Stimulated activated CD8-positive, alpha-beta memory T cell treated with anti-CD3 and anti-CD28 coated beads, Interleukin-15, amount 100 ng/mL, for 4 hours (primary cell): Measurements from ENCODE around the gene SERPINB5.

ENCODE experiments used
- DNase-seq, 2 donors: peaks; one replicate each; pipeline ENCODE4 v3.0.0-alpha.2; 2020; ENCODE audit warnings: low read depth in 2 of 2

SERPINB5 gene

DNA sequence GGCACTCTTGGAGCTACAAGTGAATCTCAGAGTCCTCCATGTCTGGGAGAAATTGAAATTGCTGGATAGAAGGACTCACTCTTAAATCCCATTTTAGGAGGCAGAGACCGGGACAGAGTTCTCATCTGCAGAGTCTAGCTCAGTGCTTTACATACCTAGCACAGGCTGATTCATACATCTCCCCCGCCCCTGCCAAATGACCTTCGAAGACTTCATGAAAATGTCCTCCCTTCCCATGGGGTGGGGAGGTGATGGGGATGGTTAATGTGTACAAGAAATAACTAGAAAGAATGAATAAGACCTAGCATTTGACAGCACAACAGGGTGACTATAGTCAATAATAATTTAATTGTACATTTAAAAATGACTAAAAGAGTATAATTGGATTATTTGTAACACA, 8.2 kb upstream of the SERPINB5 start:
- DNase-seq = no peak

DNA sequence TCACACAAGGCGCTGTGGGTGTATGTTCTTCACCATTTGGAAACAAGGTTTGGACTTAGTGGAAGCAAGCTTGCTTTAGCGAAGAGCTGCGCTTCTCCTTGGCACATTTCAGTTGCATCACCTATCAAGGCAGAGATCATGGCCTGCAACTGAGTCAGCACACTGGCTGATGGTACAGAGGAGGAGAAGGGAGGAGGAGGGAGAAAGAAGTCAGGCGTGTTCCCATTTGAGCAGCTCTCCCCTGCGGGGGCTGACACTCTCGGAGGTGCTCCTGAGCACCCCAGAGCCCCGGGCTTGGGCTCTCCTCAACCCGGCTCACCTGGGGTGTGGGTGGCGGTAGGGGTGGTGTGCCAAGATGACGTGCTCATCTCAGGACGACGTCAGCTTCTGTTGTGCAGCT, 6.0 kb upstream of the SERPINB5 start:
- no peak for DNase-seq

DNA sequence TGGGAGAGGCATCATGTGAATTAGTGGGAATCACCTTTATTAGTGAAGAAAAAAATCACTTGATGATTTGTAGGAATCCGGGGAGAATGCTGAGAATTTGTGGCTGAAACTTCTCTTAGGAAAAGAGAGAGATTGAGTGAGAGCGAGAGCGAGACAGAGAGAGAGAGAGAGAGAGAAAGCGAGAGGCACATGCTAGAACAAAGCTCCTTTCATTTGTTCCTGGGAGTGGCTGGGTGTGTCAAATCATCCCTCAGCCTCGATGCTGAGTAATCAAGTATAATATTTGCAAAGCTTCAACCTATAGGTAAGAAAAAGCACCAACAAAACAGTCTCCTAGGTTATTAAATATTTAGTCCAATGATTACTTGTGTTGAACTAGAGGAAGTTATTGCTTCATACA, 4.4 kb upstream of the SERPINB5 start:
- no peak for DNase-seq

DNA sequence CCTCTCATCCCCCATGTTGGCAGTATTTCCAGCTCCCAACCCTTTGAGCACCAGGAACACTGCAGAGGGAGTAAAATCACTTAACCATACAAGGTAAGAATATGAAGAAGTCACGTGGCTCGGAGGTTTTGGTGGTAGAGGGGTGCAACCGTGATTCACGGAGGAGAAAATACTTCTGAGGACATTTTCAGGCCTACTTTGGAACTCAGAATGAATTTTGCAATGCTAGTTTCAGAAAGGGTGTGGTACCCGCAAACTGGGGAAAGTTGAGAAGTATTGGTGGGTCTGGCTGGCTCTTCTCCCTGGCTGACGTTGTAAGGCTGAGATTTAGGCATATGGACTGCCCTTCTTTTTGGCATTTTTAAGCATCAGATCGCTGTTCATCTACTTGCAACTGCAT, 442 bp downstream of the SERPINB5 start:
- no peak for DNase-seq

DNA sequence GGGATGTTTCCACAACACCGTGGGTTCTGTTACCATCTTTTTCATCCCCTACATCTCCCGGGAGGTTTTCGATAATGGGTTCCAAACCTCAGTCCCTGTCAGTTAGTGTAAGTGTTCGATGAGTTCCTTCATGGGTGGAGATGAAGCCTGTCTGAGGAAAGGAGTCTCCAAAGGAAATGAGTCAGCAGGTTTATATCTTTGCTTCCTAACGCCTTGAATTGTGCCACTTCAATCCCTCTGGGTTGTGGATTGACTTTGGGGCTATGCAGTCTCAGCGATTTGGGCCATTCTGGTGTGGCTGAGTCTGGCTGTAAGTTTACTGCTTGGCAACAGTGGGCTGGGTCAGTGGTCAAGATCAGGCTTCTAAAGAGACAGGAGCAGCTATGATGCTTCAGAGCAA, 1.2 kb downstream of the SERPINB5 start:
- no peak for DNase-seq

DNA sequence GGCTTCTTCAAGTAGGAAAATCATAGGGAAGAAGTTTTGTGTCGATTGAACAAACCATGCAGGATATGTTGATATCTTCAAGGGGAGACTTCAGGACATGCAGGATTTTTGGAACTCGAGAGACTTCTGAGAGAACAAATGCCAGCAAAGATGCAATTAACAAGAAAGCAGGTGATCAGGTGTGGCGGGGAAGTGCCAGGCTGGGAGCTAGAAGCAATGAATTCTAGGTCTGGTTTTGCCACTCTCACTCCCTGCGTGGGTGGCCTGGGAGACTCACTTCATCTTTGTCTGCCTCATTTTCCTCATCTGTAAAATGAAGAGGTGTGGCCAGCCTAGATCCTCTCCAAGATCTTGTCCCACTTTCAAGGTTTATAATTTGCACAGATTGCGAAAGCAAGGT, 3.1 kb downstream of the SERPINB5 start:
- no peak for DNase-seq

DNA sequence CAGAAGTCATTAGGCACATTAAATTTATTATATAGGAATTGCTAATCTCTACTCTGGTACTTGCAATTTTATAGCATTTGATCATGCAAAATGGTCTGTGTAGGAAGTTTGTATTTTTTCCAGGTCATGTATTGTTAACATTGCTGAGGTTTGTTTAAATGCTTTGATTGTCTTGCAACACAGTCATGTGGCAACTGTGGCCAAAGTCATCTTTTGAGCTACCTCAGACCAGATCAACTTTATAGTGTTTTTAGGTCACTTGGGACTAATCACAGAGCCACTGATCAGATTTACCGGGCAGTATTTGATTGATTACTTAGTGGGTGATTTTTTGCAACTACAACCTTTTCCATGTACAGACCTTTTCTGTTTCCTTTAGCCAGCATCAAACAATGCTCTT, 3.7 kb downstream of the SERPINB5 start:
- DNase-seq = no peak

DNA sequence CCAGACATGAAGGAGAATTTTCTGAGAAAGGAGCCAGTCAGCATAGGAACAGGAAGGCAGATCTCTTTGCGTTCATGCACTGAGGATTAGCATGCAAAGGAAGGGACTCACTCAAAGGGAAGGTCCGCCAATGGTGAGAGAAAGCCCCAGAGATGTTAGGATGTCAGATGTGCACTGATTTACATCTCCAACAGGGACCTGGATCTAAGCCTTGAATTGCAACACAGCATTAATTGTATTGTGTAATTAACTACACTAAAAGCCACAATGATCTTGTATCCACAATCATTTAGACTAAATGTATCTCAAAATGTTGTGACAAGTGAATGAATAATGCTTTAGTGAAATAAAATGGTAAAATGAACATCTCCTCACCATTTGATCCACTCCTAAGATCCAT, 4.2 kb downstream of the SERPINB5 start:
- DNase-seq = no peak

DNA sequence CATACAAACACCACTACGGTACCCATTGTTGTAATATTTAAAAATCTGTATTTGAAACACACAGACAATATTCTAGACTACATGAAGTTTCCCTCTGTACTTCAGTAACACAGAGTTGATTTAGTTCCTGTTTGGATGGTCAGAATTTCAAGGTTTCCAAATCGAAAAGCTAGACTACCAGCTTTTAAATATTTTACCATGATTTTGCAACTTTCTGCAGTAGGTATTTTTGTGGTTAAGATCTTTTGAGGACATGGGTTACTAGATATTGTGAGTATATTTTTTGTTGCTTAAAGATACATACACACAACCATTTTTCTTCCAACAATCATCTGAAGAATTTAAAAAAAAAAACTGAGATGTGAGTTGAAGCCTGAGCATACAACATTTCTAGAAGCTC, 10.9 kb downstream of the SERPINB5 start:
- DNase-seq = no peak

DNA sequence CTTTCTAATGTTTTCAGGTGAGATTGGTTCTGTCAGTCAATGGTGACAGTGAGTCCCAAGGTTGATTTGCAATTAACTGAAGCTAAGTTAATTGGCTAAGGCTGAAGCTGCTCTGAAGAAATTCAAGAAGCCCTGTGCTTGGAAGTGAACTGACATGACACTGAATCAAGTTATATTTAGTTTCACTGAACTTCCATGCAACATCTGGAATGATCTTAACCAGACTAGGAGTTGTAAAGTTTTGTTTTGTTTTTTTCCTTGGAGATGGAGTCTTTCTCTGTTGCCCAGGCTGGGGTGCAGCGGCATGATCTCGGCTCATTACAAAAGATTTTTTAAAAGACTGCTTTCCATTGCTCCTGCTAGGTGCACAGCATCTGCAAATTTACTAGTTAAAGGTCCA, 11.4 kb downstream of the SERPINB5 start:
- DNase-seq = no peak

DNA sequence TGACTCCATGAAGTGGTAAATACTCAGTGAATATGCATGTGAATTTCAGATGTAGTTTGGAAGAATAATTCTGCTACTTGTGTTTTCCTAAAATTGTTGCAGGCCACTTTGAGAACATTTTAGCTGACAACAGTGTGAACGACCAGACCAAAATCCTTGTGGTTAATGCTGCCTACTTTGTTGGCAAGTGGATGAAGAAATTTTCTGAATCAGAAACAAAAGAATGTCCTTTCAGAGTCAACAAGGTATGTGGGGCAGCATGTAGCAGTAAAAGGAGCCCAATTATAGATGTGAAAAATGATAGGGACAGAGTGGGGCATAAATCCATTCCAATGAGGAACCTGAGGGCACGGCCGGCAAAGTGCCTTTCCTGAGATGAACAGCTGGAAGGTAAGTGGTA, 16.1 kb downstream of the SERPINB5 start:
- no peak for DNase-seq

DNA sequence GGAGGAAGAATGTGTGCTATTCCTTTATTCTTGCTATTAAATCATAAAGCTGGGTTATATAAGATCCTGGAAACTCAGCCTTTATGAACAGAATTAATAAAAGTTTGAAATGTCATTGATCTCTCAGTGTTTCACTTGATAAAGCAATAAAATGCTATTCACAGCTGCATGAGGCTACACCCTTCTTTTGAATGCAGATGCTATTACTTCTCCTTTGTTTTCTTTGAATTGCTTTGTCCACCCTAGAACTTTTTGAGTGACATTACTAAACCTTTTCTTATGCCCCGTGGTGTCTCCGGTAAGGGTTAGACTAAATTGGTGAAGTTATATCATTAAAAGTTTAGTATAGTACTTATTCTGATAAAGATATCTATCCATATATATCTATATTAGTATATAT, 18.9 kb downstream of the SERPINB5 start:
- DNase-seq = no peak

DNA sequence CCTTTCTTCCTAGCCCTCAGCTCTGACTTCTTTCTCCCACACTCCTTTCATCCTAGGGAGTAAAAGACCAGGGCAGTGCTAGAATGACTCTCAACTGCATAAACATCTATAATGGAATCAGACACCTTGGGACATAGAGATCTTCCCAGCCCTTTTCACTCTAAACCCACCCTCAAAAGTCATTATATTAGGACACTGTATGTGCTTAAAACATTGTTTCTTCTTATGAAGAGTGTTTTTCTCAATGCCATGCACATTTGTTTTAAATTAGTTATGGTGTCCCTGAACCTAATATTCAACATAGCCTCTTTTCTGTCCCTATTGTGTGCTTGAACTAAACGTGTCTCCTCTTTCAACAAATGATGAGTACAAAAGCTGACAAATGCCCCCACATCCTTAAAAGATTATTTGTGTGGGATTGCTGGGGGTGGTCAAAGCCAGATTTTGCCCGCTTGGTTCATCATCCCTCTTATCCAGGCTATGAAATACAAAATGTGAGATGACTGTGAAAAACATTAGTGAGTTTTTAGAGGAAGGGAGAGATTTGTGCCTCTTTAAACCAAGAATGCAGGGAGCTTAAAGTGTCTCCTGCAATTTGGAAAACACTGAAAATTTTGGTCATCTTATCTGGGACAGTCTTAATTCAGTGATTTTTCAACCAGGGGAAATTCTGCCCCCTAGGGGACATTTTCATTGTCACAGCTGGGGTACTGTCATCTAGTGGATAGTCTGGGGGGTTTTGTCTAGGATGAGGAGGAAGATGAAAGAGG, 29.0 kb downstream of the SERPINB5 start:
- no peak for DNase-seq

DNA sequence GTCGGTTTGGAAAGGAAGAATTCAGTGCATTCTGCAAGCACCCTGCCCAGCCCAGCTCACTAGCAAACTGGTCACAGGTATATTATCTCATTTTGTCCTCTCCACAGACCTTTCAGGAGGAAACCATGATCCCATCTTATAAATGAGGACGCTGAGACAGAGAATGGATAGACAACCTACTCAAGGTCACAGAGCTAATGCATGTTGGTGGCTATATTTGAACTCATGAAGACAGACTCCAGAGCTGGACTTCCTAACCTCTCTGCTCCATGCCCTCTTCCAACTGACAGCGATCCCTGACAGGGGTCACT, 29.5 kb downstream of the SERPINB5 start:
- no peak for DNase-seq

DNA sequence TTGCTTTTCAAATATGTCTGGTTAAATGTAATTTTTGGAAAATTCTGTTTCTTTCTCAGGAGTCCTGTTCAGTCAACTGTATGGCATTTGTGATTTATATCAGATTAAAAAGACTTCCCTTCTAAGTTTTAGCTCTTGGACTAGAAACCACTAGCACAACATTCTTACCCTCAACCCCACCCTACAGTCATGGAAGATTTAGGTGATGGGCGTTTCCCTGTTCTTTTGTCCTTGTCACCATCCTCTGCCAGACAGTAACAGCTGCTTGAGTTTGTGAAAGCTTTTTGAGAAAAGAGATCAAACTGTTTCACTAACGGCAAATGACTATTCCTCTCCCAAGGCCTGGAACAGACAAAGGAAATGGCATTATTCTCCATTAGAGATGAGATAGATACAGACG, 31.8 kb downstream of the SERPINB5 start:
- DNase-seq = no peak

DNA sequence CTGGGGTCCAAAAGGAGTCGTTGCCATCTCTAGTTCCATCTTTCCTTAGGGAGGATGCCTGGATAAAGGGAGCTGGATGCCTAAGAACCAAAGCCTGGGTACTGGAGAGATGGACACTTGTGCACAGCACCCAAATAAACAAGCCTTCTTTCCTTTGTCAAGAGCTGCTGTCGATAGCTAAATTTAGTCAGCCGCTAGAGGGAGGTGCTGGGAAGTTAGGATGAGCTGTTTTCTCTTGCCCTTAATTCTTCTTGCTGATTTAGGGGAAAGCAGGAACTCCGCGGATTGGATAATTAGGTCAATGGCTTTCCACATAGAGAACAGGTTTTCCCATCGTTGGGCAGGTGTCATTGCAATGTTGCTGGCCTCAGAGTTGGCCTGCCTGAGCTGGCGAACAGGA, 34.5 kb downstream of the SERPINB5 start:
- DNase-seq = no peak

DNA sequence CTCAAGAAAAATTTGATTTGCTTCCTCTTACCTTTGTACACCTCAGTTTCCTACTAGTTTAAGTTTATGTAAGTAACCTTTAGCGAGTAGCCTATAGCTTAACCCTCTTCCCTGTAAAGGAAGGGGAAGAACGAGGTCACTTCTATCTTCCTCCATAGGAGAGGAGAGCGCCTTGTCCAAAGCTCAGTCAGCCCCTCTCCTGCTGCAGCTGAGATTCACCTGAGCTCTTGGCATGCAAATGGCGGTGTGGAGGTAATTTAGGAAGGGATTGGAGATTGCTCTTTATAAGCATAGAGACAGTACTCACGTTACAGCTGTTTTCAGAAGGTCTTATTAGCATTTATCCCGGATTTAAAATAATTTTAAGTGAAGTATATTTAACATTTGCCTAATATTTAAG, 37.6 kb downstream of the SERPINB5 start:
- no peak for DNase-seq

DNA sequence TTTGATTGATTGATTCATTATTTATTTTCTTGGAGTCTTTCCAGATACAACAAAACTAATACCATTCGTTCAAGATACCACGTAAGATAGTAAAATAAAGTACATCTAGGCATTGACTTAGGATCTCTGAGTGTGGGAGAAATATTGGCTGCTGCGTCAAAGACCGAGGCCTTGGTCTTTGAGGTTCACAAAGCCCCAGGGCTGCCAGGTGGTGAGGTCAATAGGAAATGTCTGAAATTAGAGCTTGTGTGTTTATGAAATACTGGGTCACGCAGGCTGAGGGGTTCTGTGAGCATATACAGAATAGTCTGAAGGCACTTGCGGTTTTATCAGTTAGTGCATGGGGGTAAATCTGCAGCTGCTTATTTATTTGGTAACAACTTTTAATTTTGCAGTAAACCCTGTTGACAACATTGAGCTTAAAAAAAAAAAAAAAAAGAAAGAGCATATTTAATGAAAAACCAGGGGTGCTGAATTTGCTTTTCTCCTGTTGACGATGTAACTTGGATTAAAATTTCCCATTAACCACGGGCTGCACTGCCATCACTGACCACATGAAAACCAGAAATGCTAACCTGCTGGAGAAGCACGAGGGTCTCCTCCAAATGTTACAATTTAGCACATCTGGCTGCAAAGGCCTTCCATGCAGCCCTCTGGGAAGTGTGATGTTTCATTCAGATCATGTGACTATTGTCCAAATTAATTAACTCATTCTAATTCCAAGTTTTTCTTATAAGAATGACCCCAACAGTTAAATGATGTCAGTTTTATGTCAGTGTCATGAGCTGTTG, 38.3 kb downstream of the SERPINB5 start:
- DNase-seq = no peak

DNA sequence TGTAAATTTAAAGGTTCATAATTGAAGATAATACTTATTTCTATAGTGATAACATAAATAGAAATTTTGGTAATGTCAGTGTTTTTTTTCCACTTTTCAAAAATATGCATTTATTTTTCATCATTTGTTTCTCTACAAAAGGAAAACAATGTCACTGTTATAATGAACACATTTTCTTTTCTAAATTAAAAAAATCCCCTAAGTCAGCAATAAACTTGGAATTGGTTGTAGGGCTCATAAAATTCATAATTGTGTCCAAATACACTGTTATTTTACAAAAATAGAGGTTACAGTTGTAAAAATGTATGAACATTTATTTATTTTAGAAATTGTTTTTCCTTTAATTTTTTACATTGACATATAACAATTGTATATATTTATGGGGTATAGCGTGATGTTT, 39.0 kb downstream of the SERPINB5 start:
- DNase-seq = no peak

DNA sequence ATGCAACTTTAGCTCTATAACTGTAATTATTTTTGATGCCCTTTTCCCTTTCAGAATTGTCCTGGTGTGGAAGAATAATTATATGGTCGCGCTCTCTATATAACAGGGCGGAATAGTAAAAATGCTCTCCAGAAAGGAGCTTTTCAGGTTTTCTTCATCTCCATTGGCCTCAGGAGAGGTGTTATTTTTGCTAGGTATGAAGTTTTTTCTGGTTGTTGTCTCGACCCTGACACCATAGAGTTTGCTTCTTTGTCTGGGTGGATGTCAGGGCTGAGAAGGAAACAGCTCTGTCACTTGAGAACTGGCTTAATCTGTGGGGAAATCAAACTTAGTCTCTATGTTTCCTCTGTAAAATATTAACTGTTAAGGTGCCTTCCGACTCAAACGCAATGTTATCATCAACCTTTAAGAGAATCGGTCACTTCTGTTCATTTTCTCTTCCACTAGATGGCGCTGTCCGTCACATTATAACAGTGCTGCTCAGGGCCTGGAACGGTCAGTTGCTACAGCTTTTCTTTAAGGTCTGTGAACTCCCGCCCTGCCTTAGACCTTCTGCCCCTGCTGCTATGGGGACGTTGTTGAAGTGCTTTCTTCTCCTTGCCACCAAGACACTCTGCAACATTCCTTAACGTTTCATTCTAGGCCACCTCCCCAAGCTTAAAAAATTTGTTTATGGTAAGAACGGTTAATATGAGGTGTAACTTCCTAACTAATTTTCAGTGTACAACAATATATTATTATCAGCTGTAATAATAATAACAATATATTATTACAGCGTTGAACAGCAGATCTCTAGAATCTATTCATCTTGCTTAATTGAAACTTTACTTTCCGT, 41.6 kb downstream of the SERPINB5 start:
- peak in 1 of 2 donors; percentile 7 for DNase-seq

DNA sequence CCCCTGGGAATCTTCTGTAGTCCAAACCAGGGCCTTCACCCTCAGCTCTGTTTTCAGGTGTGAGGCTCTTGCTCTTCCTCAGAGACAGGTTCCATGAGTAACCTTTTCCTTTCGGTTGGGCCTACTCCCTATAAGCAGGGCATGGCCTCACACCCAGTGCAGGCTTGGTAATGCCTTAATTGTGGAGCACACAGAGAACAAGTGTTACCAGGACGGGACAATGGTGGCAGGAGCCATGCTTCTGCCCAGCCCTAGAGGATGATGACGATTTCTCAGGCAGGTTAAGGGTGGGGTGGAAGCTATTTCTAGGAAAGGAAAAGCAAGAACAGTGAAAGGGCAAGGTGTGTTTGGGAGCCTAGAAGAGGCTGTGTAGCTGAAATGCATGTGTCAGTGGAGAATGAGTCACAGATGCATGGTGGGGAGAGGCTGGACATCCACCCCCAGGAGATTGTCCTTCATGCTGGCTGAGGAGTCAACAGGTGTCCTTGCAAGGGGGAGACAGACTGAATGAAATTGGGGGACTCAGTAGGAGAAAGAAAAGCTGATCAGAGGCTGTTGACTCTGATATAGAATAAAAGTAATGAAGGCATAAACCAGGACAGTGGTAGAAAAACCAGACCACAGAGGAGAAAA, 43.4 kb downstream of the SERPINB5 start:
- DNase-seq = no peak

DNA sequence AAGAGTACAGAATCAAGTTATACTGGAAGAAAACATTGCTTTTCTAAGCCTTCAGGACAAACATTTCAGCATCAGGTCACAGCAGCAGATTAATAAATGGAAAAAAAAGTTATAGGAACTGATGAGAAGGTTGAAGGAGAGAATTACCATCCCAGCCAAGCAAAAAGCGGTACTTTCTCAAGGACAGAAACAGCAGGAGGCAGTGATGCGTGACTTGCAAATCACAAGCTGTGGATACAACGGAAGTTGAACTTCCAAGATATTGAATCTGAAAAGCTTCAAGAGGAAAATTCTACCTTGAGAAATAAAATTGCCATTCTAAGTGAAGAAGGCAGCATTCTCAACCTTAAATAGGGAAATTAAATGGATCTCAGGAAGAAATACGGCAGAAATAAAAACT, 46.9 kb downstream of the SERPINB5 start:
- DNase-seq = no peak
